H7 (cell line): Measurements from ENCODE around the gene IGFALS. TPM values are rescaled to one million over a fixed set of nuclear protein-coding genes. Genes with fewer than 3 reads are reported as not detected.

Experiments used
- DNase-seq: peaks from one replicate; pipeline ENCODE4 v3.0.0; 2012
- H3K27me3 ChIP-seq: 2 replicates; pipeline ENCODE4 v1.6.0; 2011; ENCODE audit warnings: mild to moderate bottlenecking, low read length; ENCODE audit not compliant: control insufficient read depth, insufficient read depth
- H3K36me3 ChIP-seq: replicated peaks from 2 replicates; pipeline ENCODE4 v1.5.1; 2011; ENCODE audit warnings: low read length; ENCODE audit not compliant: control insufficient read depth, insufficient read depth
- H3K4me3 ChIP-seq: 2 replicates; pipeline ENCODE4 v1.5.1; 2011; ENCODE audit warnings: low read depth, mild to moderate bottlenecking, control low read depth, low read length, moderate library complexity; ENCODE audit not compliant: insufficient read depth
- total RNA-seq: library from RNA; depleted of rRNA; stranded (reverse); fragments of >200 nt; shearing (Covaris generic); gene quantifications from 2 replicates; pipeline ENCODE4 v1.2.3, GENCODE V29; 2014; rRNA removed

IGFALS gene
- not detected in 2 replicates for total RNA-seq

- Histone ChIP-seq H3K36me3 (no peaks in the 10 kb centered on the region; the same call in 1 of the 2 replicates), H3K4me3 (no peak within 1 kb of the TSS), H3K27me3 (no peaks in the 10 kb centered on the region)
- peak; percentile 73 for DNase-seq
Observed at GRCh38 chr16:1793578-1794220, at the start of gene IGFALS. Gene IGFALS, minus strand, starts transcription at chr16:1793705. Its CDS starts 53 bp downstream, at chr16:1793652.

GRCh38 chr16:1839554-1839953, 46.0 kb upstream of the IGFALS start:
- no peaks in the 10 kb centered on the region for H3K27me3 ChIP-seq
- H3K4me3 ChIP-seq, result no peak overlapping the region
- DNase-seq, result no peak
- no peaks in the 10 kb centered on the region for H3K36me3 ChIP-seq

GRCh38 chr16:1834096-1834495, 40.6 kb upstream of the IGFALS start:
- Histone ChIP-seq H3K27me3 (no peaks in the 10 kb centered on the region), H3K4me3 (no peak overlapping the region), H3K36me3 (no peaks in the 10 kb centered on the region; the same call in 1 of the 2 replicates)
- DNase-seq, result no peak

- no peak for DNase-seq
- H3K36me3 ChIP-seq, result no peaks in the 10 kb centered on the region; the same call in none of the 2 replicates
- no peak overlapping the region for H3K4me3 ChIP-seq
- H3K27me3 ChIP-seq, result no peaks in the 10 kb centered on the region
Observed at GRCh38 chr16:1832838-1833454, 39.4 kb upstream of the IGFALS start.

GRCh38 chr16:1831186-1832075, 37.9 kb upstream of the IGFALS start:
- H3K27me3 ChIP-seq, result no peaks in the 10 kb centered on the region
- no peak overlapping the region for H3K4me3 ChIP-seq

GRCh38 chr16:1830213-1830612, 36.7 kb upstream of the IGFALS start:
- no peak for DNase-seq
- Histone ChIP-seq H3K4me3 (no peak overlapping the region), H3K36me3 (no peaks in the 10 kb centered on the region; the same call in none of the 2 replicates), H3K27me3 (peaks cover 2% of the 10 kb centered on the region; the same call in 1 of the 2 replicates)

More at GRCh38 chr16:1831186-1832075, 37.9 kb upstream of the IGFALS start:
- H3K36me3 ChIP-seq, result no peaks in the 10 kb centered on the region; the same call in none of the 2 replicates
- DNase-seq, result no peak

GRCh38 chr16:1828645-1829410, 35.3 kb upstream of the IGFALS start:
- Histone ChIP-seq H3K27me3 (peaks cover 2% of the 10 kb centered on the region; the same call in 1 of the 2 replicates), H3K36me3 (no peaks in the 10 kb centered on the region; the same call in none of the 2 replicates), H3K4me3 (no peak overlapping the region)
- no peak for DNase-seq

GRCh38 chr16:1826691-1827573, 33.4 kb upstream of the IGFALS start, which contains the start of the genes FAHD1 and HAGH:
Gene FAHD1, plus strand, starts transcription at chr16:1827206. Its CDS starts 33 bp downstream, at chr16:1827239.
Gene HAGH, minus strand, starts transcription at chr16:1826825. Its CDS starts 38 bp downstream, at chr16:1826787.
- H3K4me3 ChIP-seq, result peak within 1 kb of the TSS; percentile 96
- DNase-seq, result peak; percentile 100
- peaks cover 1% of the 10 kb centered on the region for H3K36me3 ChIP-seq
- peaks cover 2% of the 10 kb centered on the region; the same call in 1 of the 2 replicates for H3K27me3 ChIP-seq

- H3K36me3 ChIP-seq, result peaks cover 1% of the 10 kb centered on the region
- peak overlapping the region; percentile 96 for H3K4me3 ChIP-seq
- peaks cover 2% of the 10 kb centered on the region; the same call in 1 of the 2 replicates for H3K27me3 ChIP-seq
- no peak for DNase-seq
Observed at GRCh38 chr16:1825864-1826690, 32.6 kb upstream of the IGFALS start.

GRCh38 chr16:1825381-1825863, 31.9 kb upstream of the IGFALS start:
- H3K27me3 ChIP-seq, result peaks cover 2% of the 10 kb centered on the region; the same call in 1 of the 2 replicates
- H3K36me3 ChIP-seq, result peaks cover 1% of the 10 kb centered on the region
- DNase-seq, result no peak
- H3K4me3 ChIP-seq, result peak overlapping the region; percentile 96; the same call in 1 of the 2 replicates

- Histone ChIP-seq H3K36me3 (0 out of 2 replicates have a peak, but pooled peaks cover 1% of the 10 kb centered on the region), H3K4me3 (no peak overlapping the region), H3K27me3 (peaks cover 2% of the 10 kb centered on the region; the same call in 1 of the 2 replicates)
- peak; percentile 88 for DNase-seq
Observed at GRCh38 chr16:1823821-1824220, 30.3 kb upstream of the IGFALS start.

- H3K27me3 ChIP-seq, result peaks cover 2% of the 10 kb centered on the region; the same call in 1 of the 2 replicates
- no peak for DNase-seq
- 0 out of 2 replicates have a peak, but pooled peaks cover 1% of the 10 kb centered on the region for H3K36me3 ChIP-seq
- H3K4me3 ChIP-seq, result no peak overlapping the region
Observed at GRCh38 chr16:1822801-1823200, 29.3 kb upstream of the IGFALS start.
